Common myeloid progenitor, CD34-positive (primary cell): ENCODE measurements around the gene EXTL2.
"Not testable (repeated sequence)": the region's sequence is repeated elsewhere in the genome, so short reads cannot be mapped to it uniquely, and the experiment has no call there.

Source experiments
- CTCF ChIA-PET: fragments of 350-600 bp; sonication (Branson Sonifier 250); formaldehyde crosslinking; loops from one replicate; lab custom pipeline; 2021; ENCODE audit warnings: antibody characterized with exemption; lab: Charles Lee
- POLR2A ChIA-PET: fragments of 350-600 bp; sonication (Branson Sonifier 250); formaldehyde crosslinking; loops from one replicate; lab custom pipeline; 2021; ENCODE audit warnings: antibody characterized with exemption; lab: Charles Lee
- DNase-seq, 3 donors: peaks; one replicate each; pipeline versions ENCODE4 v3.0.0 to v3.0.0-alpha.2; 2013
- H3K27ac ChIP-seq, 2 experiments: 1 replicate in 1 of 2; 2 replicates in 1 of 2; pipeline ENCODE4 v1.7.0; 2013; ENCODE audit warnings: inconsistent platforms in 2 of 2, low read length in 2 of 2, mild to moderate bottlenecking in 2 of 2, low read depth in 1 of 2, moderate library complexity in 1 of 2; ENCODE audit not compliant: severe bottlenecking in 2 of 2, insufficient read depth in 1 of 2, poor library complexity in 1 of 2
- H3K27me3 ChIP-seq, 5 experiments: replicated peaks in 2 of 5; 1 replicate in 3 of 5; 2 replicates in 2 of 5; pipeline versions ENCODE4 v1.6.1 to v1.7.0; 2013; ENCODE audit warnings: low read length in 4 of 5, mild to moderate bottlenecking in 2 of 5, moderate library complexity in 2 of 5, inconsistent platforms in 1 of 5; ENCODE audit not compliant: insufficient read depth in 5 of 5, control insufficient read depth in 4 of 5
- H3K36me3 ChIP-seq, 4 experiments: 1 replicate in 2 of 4; 2 replicates in 2 of 4; pipeline versions ENCODE4 v1.6.1 to v1.7.0; 2013; ENCODE audit warnings: low read length in 3 of 4, control low read depth in 1 of 4, mild to moderate bottlenecking in 1 of 4; ENCODE audit not compliant: control insufficient read depth in 4 of 4, insufficient read depth in 4 of 4
- H3K4me1 ChIP-seq, 4 experiments: 1 replicate in 3 of 4; 2 replicates in 1 of 4; pipeline versions ENCODE4 v1.6.1 to v1.7.1; 2013; ENCODE audit warnings: low read length in 3 of 4, mild to moderate bottlenecking in 3 of 4, control low read depth in 1 of 4, inconsistent platforms in 1 of 4, moderate library complexity in 1 of 4; ENCODE audit not compliant: control insufficient read depth in 4 of 4, insufficient read depth in 4 of 4; ENCODE audit errors: control extremely low read depth in 1 of 4
- H3K4me3 ChIP-seq, 7 experiments: 1 replicate in 4 of 7; 2 replicates in 3 of 7; pipeline versions ENCODE4 v1.5.1 to v1.7.0; 2013; ENCODE audit warnings: mild to moderate bottlenecking in 7 of 7, low read length in 6 of 7, moderate library complexity in 6 of 7, inconsistent platforms in 2 of 7, low read depth in 2 of 7, control low read depth in 1 of 7; ENCODE audit not compliant: insufficient read depth in 4 of 7, control insufficient read depth in 1 of 7; ENCODE audit errors: extremely low read depth in 1 of 7
- H3K9me3 ChIP-seq, 5 experiments: 1 replicate in 4 of 5; 2 replicates in 1 of 5; pipeline versions ENCODE4 v1.6.1 to v1.7.1; 2013; ENCODE audit warnings: low read length in 4 of 5, mild to moderate bottlenecking in 2 of 5, inconsistent platforms in 1 of 5, low read depth in 1 of 5, moderate library complexity in 1 of 5; ENCODE audit not compliant: control insufficient read depth in 4 of 5, insufficient read depth in 2 of 5; ENCODE audit errors: control extremely low read depth in 1 of 5
- WGBS: methylation state at CpG from one replicate; pipeline ENCODE4 v1.1.5; 2013; ENCODE audit not compliant: insufficient coverage; 5-methylcytosine and 5-hydroxymethylcytosine counted together

Gene EXTL2

GRCh38 chr1:100893718-100894117, 924 bp downstream of the EXTL2 start:
- Histone ChIP-seq H3K4me3 (peak overlapping the region in 5 of 7 experiments; percentile 82 to 99 (median 95)), H3K27me3 (no peaks in the 10 kb centered on the region), H3K4me1 (peaks cover 3 to 43% (median 29%) of the 10 kb centered on the region in 4 experiments), H3K36me3 (peaks cover 0 to 16% (median 6%) of the 10 kb centered on the region in 4 experiments), H3K27ac (peak overlapping the region; percentile 74 to 96), H3K9me3 (peaks cover under 1 to 15% (median 15%) of the 10 kb centered on the region in 5 experiments)
- ChIA-PET POLR2A (no interaction called here), CTCF (interaction anchor here (1.6 kb wide), 1 partner anchor 25 kb away, joined by 6 read pairs; no protein-coding TSS in a partner anchor)
- no CpG with 5 or more reads among the region's 2 CpGs for WGBS
- no peak for DNase-seq

- POLR2A ChIA-PET = no interaction called here
- H3K36me3 ChIP-seq = peaks cover 0 to 18% (median 7%) of the 10 kb centered on the region in 4 experiments
- no peak overlapping the region for H3K27ac ChIP-seq
- CTCF ChIA-PET = interaction anchor here (1.3 kb wide), 1 partner anchor 24 kb away, joined by 3 read pairs; no protein-coding TSS in a partner anchor
- peaks cover 3 to 39% (median 28%) of the 10 kb centered on the region in 4 experiments for H3K4me1 ChIP-seq
- 100% methylated on average over 1 of the region's 3 CpGs for WGBS
- no peak overlapping the region for H3K4me3 ChIP-seq
- peaks cover 5 to 17% (median 15%) of the 10 kb centered on the region in 5 experiments for H3K9me3 ChIP-seq
- no peaks in the 10 kb centered on the region for H3K27me3 ChIP-seq
- DNase-seq = no peak
Observed at GRCh38 chr1:100892554-100892953, 2.1 kb downstream of the EXTL2 start.

- no peak overlapping the region for H3K27ac ChIP-seq
- peaks cover 3 to 27% (median 19%) of the 10 kb centered on the region in 4 experiments for H3K4me1 ChIP-seq
- H3K4me3 ChIP-seq = no peak overlapping the region
- POLR2A ChIA-PET = no interaction called here
- no peaks in the 10 kb centered on the region for H3K27me3 ChIP-seq
- CTCF ChIA-PET = interaction anchor here (1.7 kb wide), 1 partner anchor 11 kb away, joined by 7 read pairs; no protein-coding TSS in a partner anchor
- 100% methylated on average over 1 of the region's 1 CpG for WGBS
- peaks cover 5 to 17% (median 15%) of the 10 kb centered on the region in 5 experiments for H3K9me3 ChIP-seq
- peaks cover 2 to 18% (median 9%) of the 10 kb centered on the region in 4 experiments for H3K36me3 ChIP-seq
- DNase-seq = no peak
Observed at GRCh38 chr1:100891380-100891779, 3.3 kb downstream of the EXTL2 start.

GRCh38 chr1:100889869-100890482, 4.7 kb downstream of the EXTL2 start:
- CTCF ChIA-PET = interaction anchor here (0.7 to 1.7 kb wide), 2 partner anchors 10 to 21 kb away, joined by 4 to 7 read pairs; no protein-coding TSS in a partner anchor
- Histone ChIP-seq H3K36me3 (peaks cover 5 to 18% (median 11%) of the 10 kb centered on the region in 4 experiments), H3K4me1 (peaks cover 3 to 20% (median 16%) of the 10 kb centered on the region in 4 experiments), H3K9me3 (peaks cover 5 to 17% (median 15%) of the 10 kb centered on the region in 5 experiments)
- H3K27me3 ChIP-seq, POLR2A ChIA-PET, H3K4me3 ChIP-seq, H3K27ac ChIP-seq, DNase-seq: not testable (repeated sequence)
- WGBS = 92% methylated on average over 2 of the region's 2 CpGs

GRCh38 chr1:100889007-100889406, 5.6 kb downstream of the EXTL2 start:
- H3K27me3 ChIP-seq, CTCF ChIA-PET, H3K27ac ChIP-seq, H3K4me3 ChIP-seq, DNase-seq, POLR2A ChIA-PET: not testable (repeated sequence)
- Histone ChIP-seq H3K36me3 (peaks cover 5 to 18% (median 11%) of the 10 kb centered on the region in 4 experiments), H3K9me3 (peaks cover 5 to 17% (median 15%) of the 10 kb centered on the region in 5 experiments), H3K4me1 (peaks cover 3 to 12% (median 10%) of the 10 kb centered on the region in 4 experiments)
- WGBS = no CpG with 5 or more reads among the region's 1 CpG

GRCh38 chr1:100883963-100884362, 10.7 kb downstream of the EXTL2 start:
- Histone ChIP-seq H3K4me1 (peaks cover 0 to 2% (median 0%) of the 10 kb centered on the region in 4 experiments), H3K27me3 (no peaks in the 10 kb centered on the region), H3K27ac (no peak overlapping the region), H3K4me3 (no peak overlapping the region), H3K9me3 (peaks cover 0 to 5% (median 3%) of the 10 kb centered on the region in 5 experiments), H3K36me3 (peaks cover 3 to 7% (median 5%) of the 10 kb centered on the region in 4 experiments)
- DNase-seq = peak in 2 of 3 donors; percentile 5 to 30
- ChIA-PET POLR2A (no interaction called here), CTCF (no interaction called here)
- WGBS = 90% methylated on average over 2 of the region's 4 CpGs

GRCh38 chr1:100882698-100883097, 11.9 kb downstream of the EXTL2 start:
- ChIA-PET CTCF (interaction anchor here (0.6 to 1.0 kb wide), 2 partner anchors 417 to 419 kb away, joined by 3 read pairs; no protein-coding TSS in a partner anchor), POLR2A (interaction anchor here (0.6 kb wide), 1 partner anchor 21 kb away, joined by 5 read pairs; no protein-coding TSS in a partner anchor)
- peak in 2 of 3 donors; percentile 38 to 52 for DNase-seq
- no peak overlapping the region for H3K27ac ChIP-seq
- peaks cover 0 to 2% (median 0%) of the 10 kb centered on the region in 4 experiments for H3K4me1 ChIP-seq
- H3K9me3 ChIP-seq = no peaks in the 10 kb centered on the region
- H3K27me3 ChIP-seq = no peaks in the 10 kb centered on the region
- H3K4me3 ChIP-seq = no peak overlapping the region
- peaks cover 0 to 7% (median 3%) of the 10 kb centered on the region in 4 experiments for H3K36me3 ChIP-seq
- 13% methylated on average over 1 of the region's 2 CpGs for WGBS
